GF-D8 (cell line): Measurements from ENCODE around the gene MFN1.
"Not testable (repeated sequence)": the region's sequence is repeated elsewhere in the genome, so short reads cannot be mapped to it uniquely, and the experiment has no call there.

Experiments used
- DNase-seq: peaks from one replicate; lab custom pipeline; 2025; lab: John Stamatoyannopoulos, UW

MFN1 gene

GRCh38 chr3:179347345-179348194 is at the start of gene MFN1:
Gene MFN1 (plus strand): TSS chr3:179347709. CDS start chr3:179348852, 1,143 bp downstream.
- DNase-seq: peak; percentile 89

GRCh38 chr3:179297971-179298725 is 49.4 kb upstream of the MFN1 start:
- DNase-seq: no peak

GRCh38 chr3:179299316-179299715 is 48.2 kb upstream of the MFN1 start:
- DNase-seq: no peak

- no peak for DNase-seq
These were observed 47.4 kb upstream of the MFN1 start for GRCh38 chr3:179299999-179300613.

GRCh38 chr3:179301645-179302044 is 45.9 kb upstream of the MFN1 start:
- DNase-seq: no peak

GRCh38 chr3:179302111-179302510 is 45.4 kb upstream of the MFN1 start:
- DNase-seq: no peak

- DNase-seq: no peak
These were observed 42.9 kb upstream of the MFN1 start for GRCh38 chr3:179304605-179305004.

- not testable (repeated sequence) for DNase-seq
These were observed 40.1 kb upstream of the MFN1 start for GRCh38 chr3:179307362-179307761.

GRCh38 chr3:179308001-179308400 is 39.5 kb upstream of the MFN1 start:
- no peak for DNase-seq

GRCh38 chr3:179309225-179310078 is 38.1 kb upstream of the MFN1 start:
- DNase-seq: no peak

GRCh38 chr3:179318876-179319275 is 28.6 kb upstream of the MFN1 start:
- no peak for DNase-seq

GRCh38 chr3:179321668-179322285 is 25.7 kb upstream of the MFN1 start:
- no peak for DNase-seq

- DNase-seq: peak; percentile 57
These were observed 25.0 kb upstream of the MFN1 start, which contains the start of gene ZNF639 for GRCh38 chr3:179322286-179323196. Gene ZNF639 (plus strand): TSS chr3:179323031. CDS start chr3:179328294, 5,263 bp downstream.

GRCh38 chr3:179323197-179324110 is 24.1 kb upstream of the MFN1 start:
- peak; percentile 22 for DNase-seq

- DNase-seq: no peak
These were observed 23.2 kb upstream of the MFN1 start for GRCh38 chr3:179324270-179324754.

- no peak for DNase-seq
These were observed 17.1 kb upstream of the MFN1 start for GRCh38 chr3:179330438-179330837.

GRCh38 chr3:179332240-179332639 is 15.3 kb upstream of the MFN1 start:
- no peak for DNase-seq

GRCh38 chr3:179333084-179333483 is 14.4 kb upstream of the MFN1 start:
- no peak for DNase-seq
